HG03354 (cell line): Measurements from ENCODE around the gene BACE1.
"Not testable (repeated sequence)": the region's sequence is repeated elsewhere in the genome, so short reads cannot be mapped to it uniquely, and the experiment has no call there.

Experiments
- ATAC-seq: cut with Tn5 transposase; IDR thresholded peaks from one replicate; pipeline ENCODE4 v1.9.1; 2021; ENCODE audit warnings: mild to moderate bottlenecking; ENCODE audit not compliant: unreplicated experiment, poor library complexity, severe bottlenecking

Gene BACE1

DNA sequence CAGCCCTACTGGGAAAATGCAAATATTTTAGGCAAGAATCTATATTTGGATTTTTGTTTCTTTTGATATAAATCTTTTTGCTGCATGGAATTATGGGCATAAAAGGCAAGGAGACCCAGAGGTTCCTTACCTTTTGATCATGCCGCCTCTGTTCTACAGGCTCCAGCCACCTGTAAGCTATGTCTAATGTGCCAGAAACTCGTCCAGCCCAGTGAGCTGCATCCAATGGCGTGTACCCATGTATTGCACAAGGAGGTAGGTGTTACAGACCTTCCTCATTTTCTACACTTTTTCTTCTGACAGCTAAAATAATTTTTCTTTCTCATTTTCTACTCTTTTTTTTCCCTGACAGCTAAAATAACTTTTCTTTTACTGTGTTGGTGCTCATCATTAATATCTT, 33.1 kb downstream of the BACE1 start:
- ATAC-seq, result no peak

DNA sequence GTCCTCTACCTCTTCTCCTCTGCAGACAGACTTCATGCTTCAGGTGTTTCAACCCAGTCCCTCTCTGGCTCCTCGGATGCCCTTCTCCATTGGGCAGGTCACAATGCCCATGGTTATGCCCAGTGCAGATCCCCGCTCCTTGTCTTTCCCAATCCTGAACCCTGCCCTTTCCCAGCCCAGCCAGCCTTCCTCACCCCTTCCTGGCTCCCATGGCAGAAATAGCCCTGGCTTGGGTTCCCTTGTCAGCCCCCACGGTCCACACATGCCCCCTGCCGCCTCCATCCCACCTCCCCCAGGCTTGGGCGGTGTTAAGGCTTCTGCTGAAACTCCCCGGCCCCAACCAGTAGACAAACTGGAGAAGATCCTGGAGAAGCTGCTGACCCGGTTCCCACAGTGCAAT, 34.2 kb downstream of the BACE1 start:
- no peak for ATAC-seq

DNA sequence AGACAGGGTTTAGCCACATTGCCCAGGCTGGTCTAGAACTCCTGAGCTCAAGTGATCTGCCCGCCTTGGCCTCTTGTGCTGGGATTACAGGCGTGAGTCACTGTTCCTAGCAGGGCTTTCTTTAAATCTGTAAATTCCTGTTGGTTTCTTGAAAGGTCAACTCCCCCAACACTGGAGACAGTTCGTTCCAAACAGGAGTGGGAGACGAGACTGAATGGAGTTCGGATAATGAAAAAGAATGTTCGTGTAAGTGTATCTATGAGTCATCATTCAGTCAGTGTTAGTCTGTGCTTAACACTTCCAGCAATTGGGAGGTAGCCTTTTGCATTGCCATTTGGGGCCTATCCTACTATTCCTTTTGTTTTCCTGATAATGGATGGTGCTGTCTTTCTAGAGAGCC, 34.9 kb downstream of the BACE1 start:
- no peak for ATAC-seq

DNA sequence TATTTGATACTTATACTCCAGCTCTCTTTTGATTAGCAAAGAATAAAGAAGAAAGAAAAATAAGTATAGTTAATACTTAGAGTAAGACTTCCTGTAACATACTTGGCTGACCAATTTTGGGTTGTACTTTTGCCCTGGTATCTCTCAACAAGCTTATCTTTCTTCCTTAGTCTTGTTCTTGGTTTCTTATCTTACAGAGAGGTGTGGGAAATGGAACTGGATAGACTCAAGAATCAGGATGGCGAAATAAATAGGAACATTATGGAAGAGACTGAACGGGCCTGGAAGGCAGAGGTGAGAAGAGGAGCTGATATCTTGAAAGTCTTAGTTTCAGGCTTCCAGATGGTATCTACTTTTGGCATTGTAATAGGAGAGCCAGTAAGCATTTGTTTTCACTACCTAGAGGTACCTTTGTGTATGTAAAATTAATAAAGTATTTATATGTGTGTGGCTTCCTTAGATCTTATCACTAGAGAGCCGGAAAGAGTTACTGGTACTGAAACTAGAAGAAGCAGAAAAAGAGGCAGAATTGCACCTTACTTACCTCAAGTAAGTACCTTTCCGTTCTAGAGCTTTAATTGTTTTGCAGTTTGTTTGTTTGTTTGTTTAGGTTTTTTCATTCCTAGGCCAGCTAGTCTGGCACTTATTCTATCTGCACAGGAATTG, 36.2 kb downstream of the BACE1 start:
- ATAC-seq, result no peak

DNA sequence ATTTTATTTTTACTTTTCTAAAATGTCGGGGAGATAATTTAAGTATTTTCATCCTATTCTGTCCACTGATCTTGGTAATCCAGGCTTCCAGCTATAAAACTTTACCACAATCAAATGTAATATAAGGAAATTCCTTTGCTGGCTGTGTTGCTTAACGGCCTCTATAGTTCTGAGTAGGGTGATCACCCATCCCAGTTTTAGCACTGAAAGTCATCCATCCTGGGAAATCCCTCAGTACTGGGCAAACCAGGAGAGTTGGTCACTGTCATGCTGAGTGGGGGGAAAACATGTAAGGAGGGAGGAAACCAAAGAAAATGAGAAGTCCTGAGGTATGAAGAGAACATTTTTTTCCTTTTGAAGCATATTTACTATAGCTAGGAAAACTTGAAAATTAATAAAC, 37.7 kb downstream of the BACE1 start:
- ATAC-seq, result no peak

DNA sequence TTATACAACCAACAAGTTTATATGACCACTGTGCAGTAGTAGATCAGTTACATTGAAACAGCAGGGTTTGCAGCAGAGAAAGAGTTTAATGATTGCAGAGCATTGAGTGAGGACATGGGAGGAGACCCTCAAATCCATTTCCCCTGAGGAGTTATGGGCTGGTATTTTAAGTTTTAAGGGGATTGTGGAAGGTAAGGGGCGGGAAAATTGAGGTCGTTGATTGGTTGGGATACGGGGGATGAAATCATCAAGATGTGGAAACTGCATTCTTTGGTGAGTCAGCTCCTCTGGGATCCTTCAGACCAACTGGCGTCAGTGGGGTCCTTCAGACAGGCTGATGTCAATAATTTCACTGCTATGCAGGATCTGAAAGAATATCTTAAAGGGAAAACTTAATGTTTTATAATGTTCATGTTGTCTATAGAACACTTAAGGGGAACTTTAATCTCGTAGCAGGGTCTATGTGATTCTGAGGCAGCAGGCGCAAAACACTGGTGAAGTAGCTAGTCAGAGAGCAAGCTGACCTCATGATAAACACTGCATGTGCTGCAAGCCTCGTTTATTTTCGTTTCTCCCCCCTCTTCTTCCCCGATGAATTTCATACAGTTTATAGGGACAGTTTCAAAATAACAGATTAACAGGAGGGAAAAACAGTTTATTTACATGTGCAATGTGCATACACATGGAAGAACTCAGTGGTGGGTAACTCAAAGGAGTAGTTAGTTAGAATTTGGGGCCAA, 42.3 kb downstream of the BACE1 start:
- no peak for ATAC-seq

DNA sequence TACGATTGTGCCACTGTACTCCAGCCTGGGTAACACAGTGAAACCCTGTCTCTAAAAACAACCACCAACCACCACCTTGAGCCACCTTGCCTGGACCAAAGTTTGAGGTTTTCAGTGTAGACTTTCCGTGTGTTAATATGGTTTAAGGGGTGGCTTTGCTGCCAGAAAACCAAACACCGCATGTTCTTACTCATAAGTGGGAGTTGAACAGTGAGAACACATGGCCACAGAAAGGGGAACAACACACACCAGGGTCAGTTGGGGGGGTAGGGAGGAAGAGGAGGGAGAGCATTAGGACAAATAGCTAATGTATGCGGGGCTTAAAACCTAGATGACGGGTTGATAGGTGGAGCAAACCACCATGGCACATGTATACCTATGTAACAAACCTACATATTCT, 43.9 kb downstream of the BACE1 start:
- ATAC-seq, result not testable (repeated sequence)

DNA sequence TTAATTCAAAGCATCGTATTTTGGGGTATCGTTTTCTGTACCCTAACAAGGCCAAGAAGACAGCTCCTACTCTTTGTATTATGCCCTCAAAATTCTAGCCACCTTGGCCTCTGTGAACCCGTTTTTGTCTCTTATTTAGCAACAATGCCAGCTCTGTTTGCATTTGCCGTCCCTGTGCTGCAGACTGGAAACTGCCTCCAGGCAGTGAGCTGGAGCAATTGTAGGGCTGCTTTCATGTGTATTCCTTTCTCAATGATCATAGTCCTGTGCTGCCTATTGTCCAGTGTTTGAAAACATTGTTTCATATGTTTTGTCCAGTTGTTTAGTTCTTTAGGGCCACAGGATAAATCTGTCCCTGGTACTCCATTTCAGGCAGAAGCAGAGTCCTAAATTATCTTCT, 44.8 kb downstream of the BACE1 start:
- no peak for ATAC-seq

DNA sequence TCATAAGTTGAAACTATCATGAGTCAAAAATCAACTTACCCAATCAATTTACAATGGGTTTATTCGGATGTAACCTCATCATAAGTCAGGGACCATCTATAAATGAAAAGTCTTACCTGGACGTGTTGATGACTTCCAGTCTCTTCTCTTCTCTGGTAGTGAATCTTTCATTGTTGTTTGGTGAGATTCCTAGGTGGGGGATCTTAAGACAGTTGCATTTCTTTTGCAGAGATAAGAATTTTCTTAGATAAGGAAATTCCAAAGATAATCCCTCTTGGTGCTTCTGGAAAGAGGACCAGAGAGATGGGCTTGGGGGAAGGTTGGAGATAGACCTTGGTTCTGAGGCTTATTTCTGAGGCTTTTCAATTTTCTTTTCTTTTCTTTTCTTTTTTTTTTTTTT, 46.2 kb downstream of the BACE1 start:
- ATAC-seq, result no peak

DNA sequence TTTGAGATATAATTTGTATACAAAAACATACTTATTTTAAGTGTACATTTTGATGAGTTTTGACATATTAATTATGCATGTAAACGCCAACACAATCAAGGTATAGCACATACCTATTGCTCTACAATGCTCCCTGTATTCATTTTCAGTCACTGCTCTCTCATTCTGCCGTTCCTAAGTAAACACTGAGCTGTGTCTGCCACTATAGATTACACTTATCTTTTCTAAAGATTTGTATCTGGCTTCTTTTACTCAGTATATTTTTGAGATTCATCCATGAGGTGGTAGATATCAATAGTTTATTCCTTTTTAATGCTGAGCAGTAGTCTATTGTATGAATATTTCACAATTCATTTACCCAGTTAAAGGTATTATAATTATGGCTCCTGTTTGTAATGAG, 50.3 kb downstream of the BACE1 start:
- no peak for ATAC-seq

DNA sequence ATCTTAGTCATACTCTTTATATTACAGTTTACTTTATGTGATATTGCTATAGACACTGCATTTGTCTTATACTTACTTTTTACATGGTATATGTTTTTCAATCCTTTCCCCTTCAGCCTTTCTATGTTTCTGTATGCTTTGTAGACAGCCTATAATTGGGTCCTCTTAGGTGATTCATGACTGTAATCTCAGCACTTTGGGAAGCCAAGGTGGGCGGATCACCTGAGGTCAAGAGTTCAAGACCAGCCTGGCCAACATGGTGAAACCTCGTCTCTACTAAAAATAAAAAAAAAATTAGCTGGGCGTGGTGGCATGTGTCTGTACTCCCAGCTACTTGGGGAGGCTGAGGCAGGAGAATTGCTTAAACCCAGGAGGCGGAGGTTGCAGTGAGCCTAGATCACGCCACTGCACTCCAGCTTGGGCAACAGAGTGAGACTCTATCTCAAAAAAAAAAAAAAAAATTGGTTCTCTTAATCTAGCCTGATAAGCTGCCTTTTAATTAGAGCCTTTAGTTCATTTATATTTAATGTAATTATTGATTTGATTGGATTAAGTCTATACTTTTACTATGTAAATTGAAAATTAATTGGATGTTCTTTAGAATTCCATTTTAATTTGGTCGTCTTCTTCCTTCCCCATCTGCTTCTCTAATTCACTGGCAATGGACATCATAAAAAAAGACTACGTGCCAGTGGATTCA, 51.3 kb downstream of the BACE1 start:
- not testable (repeated sequence) for ATAC-seq

DNA sequence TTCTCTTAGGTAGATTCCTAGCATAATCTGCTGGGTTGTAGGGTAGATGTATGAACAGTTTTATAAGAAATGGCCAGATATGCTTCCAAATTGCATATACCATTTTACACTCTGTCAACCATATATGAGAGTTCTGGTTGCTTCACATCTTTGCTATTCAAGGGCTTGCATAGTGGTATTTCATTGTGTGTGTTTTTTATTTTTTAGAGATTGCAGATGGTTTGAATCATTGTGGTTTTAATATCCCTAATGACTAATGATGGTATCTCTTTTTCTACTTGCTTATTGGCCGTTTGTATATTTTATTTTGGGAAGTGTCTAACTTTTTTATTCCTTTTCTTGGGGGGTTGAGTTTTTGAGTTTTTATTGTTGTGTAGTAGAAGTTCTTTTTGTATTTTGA, 56.6 kb downstream of the BACE1 start:
- no peak for ATAC-seq

DNA sequence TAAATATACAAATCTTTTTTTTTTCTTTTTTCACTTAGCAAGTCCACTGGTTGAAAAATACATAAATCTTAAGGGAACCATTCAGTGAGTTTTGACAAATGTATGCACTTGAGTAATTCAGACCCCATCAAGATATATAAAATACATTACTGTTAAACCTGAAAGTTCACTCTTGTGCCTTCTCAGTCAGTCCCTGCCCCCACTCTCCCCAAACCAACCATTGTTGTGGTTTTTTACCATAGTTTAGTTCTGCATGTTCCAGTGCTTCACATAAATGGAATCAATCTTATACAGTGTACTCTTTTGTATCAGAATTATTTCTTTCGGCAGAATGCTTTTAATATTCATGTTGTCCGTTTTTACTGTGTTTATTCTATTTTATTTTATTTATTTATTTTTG, 57.5 kb downstream of the BACE1 start:
- no peak for ATAC-seq

DNA sequence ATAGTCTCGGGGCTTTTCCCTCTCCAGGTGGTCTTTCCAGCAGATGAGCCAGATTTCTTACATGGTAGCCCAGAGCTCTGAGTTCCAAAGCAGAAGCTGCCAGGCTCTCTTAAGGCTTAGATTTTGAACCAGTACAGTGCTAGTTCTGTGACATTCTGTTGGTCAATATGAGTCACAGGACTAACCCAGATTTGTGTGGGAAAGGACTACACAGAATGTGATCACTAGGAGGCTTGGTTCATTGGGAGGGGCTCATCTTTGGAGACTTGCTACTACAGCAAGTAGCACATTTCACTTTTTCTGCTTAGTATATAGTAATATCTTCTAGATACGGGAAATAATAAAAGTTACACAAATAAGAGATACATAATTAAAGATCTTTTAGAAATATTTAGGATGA, 59.5 kb downstream of the BACE1 start:
- no peak for ATAC-seq

DNA sequence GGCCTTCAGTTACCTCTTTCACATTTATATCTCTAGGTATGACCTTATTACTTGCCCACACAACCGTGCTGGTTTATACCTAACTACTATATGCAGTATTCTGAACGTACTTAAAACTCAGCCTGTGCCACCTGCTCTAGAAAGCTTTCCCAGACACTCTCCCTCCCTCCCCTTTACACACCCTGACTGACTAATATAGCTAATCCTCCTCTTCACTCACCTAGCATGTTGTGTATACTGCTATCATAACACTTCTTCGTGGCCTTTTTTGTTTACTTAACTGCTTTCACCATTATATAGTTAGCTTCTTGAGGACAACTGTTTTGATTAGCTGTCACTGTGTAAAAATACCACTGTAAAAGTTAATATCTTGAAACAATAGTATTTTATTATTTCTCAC, 60.1 kb downstream of the BACE1 start:
- no peak for ATAC-seq

DNA sequence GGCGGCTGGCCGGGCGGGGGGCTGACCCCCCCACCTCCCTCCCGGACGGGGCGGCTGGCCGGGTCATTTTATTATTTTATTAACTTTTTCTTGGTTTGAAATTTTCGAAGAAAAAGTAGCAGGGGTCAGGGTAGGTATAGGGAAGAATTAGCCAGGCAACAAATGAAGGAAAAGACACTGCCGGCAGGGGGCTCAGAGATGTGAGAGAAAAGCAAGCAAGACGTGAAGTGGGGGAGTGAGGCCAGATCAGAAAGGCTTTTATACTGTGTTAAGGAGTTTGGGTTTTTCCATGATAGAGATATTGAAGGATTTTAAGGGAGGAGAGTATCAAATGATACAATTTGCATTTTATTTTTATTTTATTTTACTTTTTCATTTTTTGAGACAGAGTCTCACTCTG, 64.5 kb downstream of the BACE1 start:
- no peak for ATAC-seq

DNA sequence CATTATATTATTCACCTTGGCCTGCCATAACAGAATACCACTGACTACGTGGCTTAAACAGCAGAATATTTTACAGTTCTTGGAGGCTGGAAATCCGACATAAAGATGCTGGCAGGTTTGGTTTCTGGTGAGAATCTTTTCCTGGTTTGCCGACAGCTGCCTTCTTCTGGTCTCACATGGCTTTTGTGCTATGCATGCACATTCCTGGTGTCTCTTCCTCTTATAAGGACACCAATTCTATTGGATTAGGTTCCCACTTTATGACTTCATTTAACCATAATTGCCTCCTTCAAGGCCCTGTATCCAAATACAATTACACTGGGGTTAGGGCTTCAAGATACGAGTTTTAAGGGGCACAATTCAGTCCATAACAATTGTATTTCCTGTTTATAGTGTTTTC, 66.5 kb downstream of the BACE1 start:
- ATAC-seq, result no peak

DNA sequence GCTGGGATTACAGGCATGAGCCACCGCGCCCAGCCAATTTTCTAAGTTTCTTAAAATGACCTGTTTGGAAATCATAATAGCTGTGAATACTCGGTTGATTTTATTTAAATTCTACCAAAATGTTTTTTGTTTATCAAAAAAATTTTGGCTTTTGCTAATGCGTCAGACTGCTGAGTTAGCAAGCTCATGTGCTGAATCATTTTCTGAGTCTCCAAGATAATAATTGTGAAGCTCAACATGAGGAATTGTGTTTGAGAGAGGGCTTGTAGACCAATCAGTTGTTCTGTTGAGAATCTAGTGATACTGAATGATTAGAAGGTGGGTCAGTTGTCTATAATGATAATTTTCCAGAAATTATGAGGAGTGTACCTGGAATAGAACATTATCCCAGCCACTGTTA, 67.7 kb downstream of the BACE1 start:
- ATAC-seq, result no peak

DNA sequence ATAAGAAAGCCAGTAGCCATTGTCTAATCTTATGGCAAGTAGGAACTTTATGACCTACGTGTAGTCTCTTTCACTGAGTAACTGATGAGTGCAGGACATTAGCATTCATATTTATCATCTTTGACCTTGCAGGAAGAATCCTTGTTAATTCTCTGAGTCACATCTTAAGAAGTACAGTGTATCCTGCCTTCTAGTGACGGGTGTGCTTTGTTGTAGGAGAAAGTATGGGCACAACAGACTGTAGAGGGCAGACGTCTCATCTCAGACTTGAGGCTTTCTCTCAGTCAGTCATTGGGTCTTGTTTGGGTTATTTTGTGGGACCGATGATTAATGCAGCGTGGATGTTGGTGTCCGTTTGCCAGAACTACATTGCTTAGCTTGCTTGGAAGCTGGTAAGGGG, 76.8 kb downstream of the BACE1 start:
- ATAC-seq, result no peak

DNA sequence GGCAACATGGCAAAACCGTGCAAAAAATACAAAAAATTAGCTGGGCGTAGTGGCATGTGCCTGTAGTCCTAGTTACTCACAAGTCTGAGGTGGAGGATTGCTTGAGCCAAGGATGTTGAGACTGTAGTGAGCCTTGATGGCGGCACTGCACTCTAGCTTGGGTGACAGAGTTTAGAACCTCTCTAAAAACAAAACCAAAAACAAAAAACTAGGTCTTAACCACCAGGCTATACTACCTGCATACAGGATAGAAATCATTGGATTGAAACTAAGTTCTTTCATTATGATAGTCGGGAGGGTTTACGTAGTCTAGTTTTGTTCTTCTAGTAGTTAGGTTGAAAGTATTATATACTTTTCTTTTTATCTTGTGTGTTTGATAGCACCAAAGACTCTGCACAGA, 77.8 kb downstream of the BACE1 start:
- ATAC-seq, result no peak
